Articular chondrocyte of knee joint (primary cell): ENCODE measurements around the gene CT45A9. TPM values are rescaled to one million over a fixed set of nuclear protein-coding genes. Genes with fewer than 3 reads are reported as not detected.

ENCODE experiments used
- total RNA-seq: library from RNA; depleted of rRNA; stranded (reverse); fragments of >200 nt; gene quantifications from 2 replicates; pipeline ENCODE4 v1.2.3, GENCODE V29; 2012

CT45A9 gene
- total RNA-seq, result not detected in 2 replicates

GRCh38 chrX:135871712-135872111 lies at the start of gene CT45A9:
CT45A9 (minus strand) TSS chrX:135871812; CDS start chrX:135868061, 3,751 bp downstream.

GRCh38 chrX:135893294-135893817 lies 21.7 kb upstream of the CT45A9 start, which contains the start of the genes CT45A10 and SAGE1:
CT45A10 (minus strand) TSS chrX:135893444; CDS start chrX:135885344, 8,100 bp downstream.
SAGE1 (plus strand) TSS chrX:135893716; CDS start chrX:135896243, 2,527 bp downstream.

GRCh38 chrX:135854438-135854837 lies 17.2 kb downstream of the CT45A9 start, which contains the start of gene CT45A8:
CT45A8 (minus strand) TSS chrX:135854538; CDS start chrX:135850783, 3,755 bp downstream.

GRCh38 chrX:135837180-135837579 lies 34.4 kb downstream of the CT45A9 start, which contains the start of gene CT45A7:
CT45A7 (minus strand) TSS chrX:135837280; CDS start chrX:135833533, 3,747 bp downstream.

GRCh38 chrX:135819912-135820311 lies 51.7 kb downstream of the CT45A9 start, which contains the start of gene CT45A2:
CT45A2 (minus strand) TSS chrX:135820012; CDS start chrX:135816265, 3,747 bp downstream.

Other genes with a start within 250 kb of the CT45A9 start
- not detected in 2 replicates for gene CT45A1, start 158.2 kb downstream of the CT45A9 start, total RNA-seq
- gene CT45A3, start 103.6 kb downstream of the CT45A9 start, total RNA-seq, result not detected in 2 replicates
- not detected in 2 replicates for gene CT45A5, start 86.3 kb downstream of the CT45A9 start, total RNA-seq
- not detected in 2 replicates for gene CT45A6, start 69.0 kb downstream of the CT45A9 start, total RNA-seq
- gene CT45A2, start 51.8 kb downstream of the CT45A9 start, total RNA-seq, result not detected in 2 replicates
- gene CT45A7, start 34.5 kb downstream of the CT45A9 start, total RNA-seq, result not detected in 2 replicates
- not detected in 2 replicates for gene CT45A8, start 17.3 kb downstream of the CT45A9 start, total RNA-seq
- not detected in 2 replicates for gene CT45A10, start 21.6 kb upstream of the CT45A9 start, total RNA-seq
- gene SAGE1, start 21.9 kb upstream of the CT45A9 start, total RNA-seq, result not detected in 2 replicates
- gene MMGT1, start 102.2 kb upstream of the CT45A9 start, total RNA-seq, result 37.7 and 39.3 TPM in 2 replicates
- 25.0 and 27.0 TPM in 2 replicates for gene SLC9A6, start 113.6 kb upstream of the CT45A9 start, total RNA-seq